NT2/D1 (cell line): ENCODE results near the gene ERC2.

Experiments
- SUZ12 ChIP-seq: IDR thresholded peaks from 2 replicates; pipeline ENCODE4 v1.6.1; 2011; ENCODE audit not compliant: insufficient read length, insufficient read depth; ENCODE audit errors: extremely low read depth
- YY1 ChIP-seq: IDR thresholded peaks from 2 replicates; pipeline ENCODE4 v1.6.1; 2011; ENCODE audit not compliant: insufficient read length, insufficient read depth
- ZNF274 ChIP-seq: IDR thresholded peaks from 2 replicates; pipeline ENCODE4 v1.6.1; 2011; ENCODE audit warnings: mild to moderate bottlenecking, low read depth, low read length

DNA sequence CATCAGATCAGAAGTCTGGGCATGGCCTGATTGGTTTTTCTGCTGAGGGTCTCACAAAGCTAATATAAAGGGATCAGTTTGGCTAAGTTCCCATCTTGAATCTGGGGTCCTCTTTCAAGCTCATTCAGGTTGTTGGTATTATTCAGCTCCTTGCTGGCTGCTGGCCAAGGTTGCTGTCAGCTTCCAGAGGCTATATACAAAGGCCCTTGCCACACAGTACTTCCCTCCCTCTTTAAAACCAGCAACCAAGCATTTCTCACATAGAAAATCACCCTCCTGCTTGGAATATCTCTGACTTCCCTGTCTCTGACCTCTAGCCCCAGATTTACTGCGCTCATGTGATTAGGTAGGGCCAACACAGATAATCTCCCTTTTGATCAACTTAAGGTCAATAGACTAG lies 442.9 kb downstream of the ERC2 start:
- TF ChIP-seq YY1 (no peak), ZNF274 (no peak), SUZ12 (no peak)
